ENCODE results near the gene CES3. TPM values are rescaled to one million over a fixed set of nuclear protein-coding genes. Genes with fewer than 3 reads are reported as not detected.

CES3 gene
- total RNA-seq, 6 experiments from 2014 or later = 19.1 to 82.4 (median 35.9) TPM

GRCh38 chr16:66996983-66997358 is 35.9 kb downstream of the CES3 start:
- Histone ChIP-seq H3K4me3 (no peak overlapping the region), H3K4me1 (peaks cover 0 to 19% (median 9%) of the 10 kb centered on the region in 4 donors), H3K9me3 (no peaks in the 10 kb centered on the region), H3K27ac (peak overlapping the region; percentile 86 to 99 (median 93)), H3K36me3 (no peaks in the 10 kb centered on the region), H3K27me3 (no peaks in the 10 kb centered on the region)
- 67% methylated on average over 3 of the region's 3 CpGs for WGBS (ENCODE audit: insufficient coverage, low coverage, low lambda C conversion rate, missing lambda C conversion rate)
- no peak for DNase-seq
- intact Hi-C loops (cut with DNase I) = no loop called here
- peak in 3 of 4 donors; percentile 3 to 7 (median 6) for ATAC-seq
- no peak for TF ChIP-seq POLR2A (IDR thresholded peaks at IDR 0.05)
- no peak for TF ChIP-seq CTCF (IDR thresholded peaks at IDR 0.05)

- Histone ChIP-seq H3K9me3 (no peaks in the 10 kb centered on the region), H3K4me3 (peak overlapping the region; percentile 29 to 57 (median 48)), H3K27me3 (no peaks in the 10 kb centered on the region), H3K27ac (no peak overlapping the region), H3K36me3 (peaks cover 0 to 8% (median 0%) of the 10 kb centered on the region in 4 donors), H3K4me1 (peaks cover 0 to 18% (median 9%) of the 10 kb centered on the region in 4 donors)
- TF ChIP-seq POLR2A (IDR thresholded peaks at IDR 0.05) (no peak), CTCF (IDR thresholded peaks at IDR 0.05) (no peak)
- intact Hi-C loops (cut with DNase I) = no loop called here
- DNase-seq (peak; percentile 50 to 68 (median 62)), ATAC-seq (peak in 3 of 4 donors; percentile 19 to 41 (median 39))
- 9% methylated on average over 17 of the region's 89 CpGs for WGBS (ENCODE audit: insufficient coverage, low coverage, low lambda C conversion rate, missing lambda C conversion rate)
Observed at GRCh38 chr16:67000384-67001351, 39.6 kb downstream of the CES3 start.

GRCh38 chr16:67001726-67002125 is 40.7 kb downstream of the CES3 start:
- Histone ChIP-seq H3K27ac (no peak overlapping the region), H3K4me3 (no peak overlapping the region), H3K36me3 (peaks cover 0 to 8% (median 0%) of the 10 kb centered on the region in 4 donors), H3K4me1 (peaks cover 0 to 10% (median 4%) of the 10 kb centered on the region in 4 donors), H3K9me3 (no peaks in the 10 kb centered on the region), H3K27me3 (no peaks in the 10 kb centered on the region)
- intact Hi-C loops (cut with DNase I) = no loop called here
- ATAC-seq (no peak), DNase-seq (no peak)
- no peak for TF ChIP-seq POLR2A (IDR thresholded peaks at IDR 0.05)
- TF ChIP-seq CTCF (IDR thresholded peaks at IDR 0.05) = no peak
- 90% methylated on average over 2 of the region's 3 CpGs for WGBS (ENCODE audit: insufficient coverage, low coverage, low lambda C conversion rate, missing lambda C conversion rate)

GRCh38 chr16:67006930-67007658 is 46.0 kb downstream of the CES3 start:
- no peak overlapping the region for H3K4me3 ChIP-seq
- intact Hi-C loops (cut with DNase I) = no loop called here
- no peak for DNase-seq
- 84% methylated on average over 8 of the region's 12 CpGs for WGBS (ENCODE audit: insufficient coverage, low coverage, low lambda C conversion rate, missing lambda C conversion rate)
- H3K27me3 ChIP-seq = no peaks in the 10 kb centered on the region
- TF ChIP-seq POLR2A (IDR thresholded peaks at IDR 0.05) (no peak), CTCF (IDR thresholded peaks at IDR 0.05) (no peak)
- H3K9me3 ChIP-seq = no peaks in the 10 kb centered on the region
- peaks cover 0 to 8% (median 0%) of the 10 kb centered on the region in 4 donors for H3K36me3 ChIP-seq
- H3K4me1 ChIP-seq = no peaks in the 10 kb centered on the region
- no peak overlapping the region for H3K27ac ChIP-seq
- ATAC-seq = no peak
